NAMALWA (cell line): ENCODE measurements around the gene RSAD2.
"Not testable (repeated sequence)": the region's sequence is repeated elsewhere in the genome, so short reads cannot be mapped to it uniquely, and the experiment has no call there.

Experiments used
- DNase-seq: peaks from one replicate; pipeline ENCODE4 v3.0.0-alpha.2; 2015; ENCODE audit warnings: low spot score

RSAD2 gene

GRCh38 chr2:6927186-6927585 lies 49.6 kb downstream of the RSAD2 start:
- DNase-seq: no peak

- no peak for DNase-seq
Measured at GRCh38 chr2:6927753-6928152, 50.2 kb downstream of the RSAD2 start.

GRCh38 chr2:6928452-6928851 lies 50.9 kb downstream of the RSAD2 start:
- DNase-seq: no peak

- DNase-seq: no peak
Measured at GRCh38 chr2:6929196-6929819, 51.7 kb downstream of the RSAD2 start.

- DNase-seq: no peak
Measured at GRCh38 chr2:6930923-6931647, 53.5 kb downstream of the RSAD2 start.

- no peak for DNase-seq
Measured at GRCh38 chr2:6931753-6932152, 54.2 kb downstream of the RSAD2 start.

- DNase-seq: no peak
Measured at GRCh38 chr2:6932206-6932605, 54.6 kb downstream of the RSAD2 start.

- no peak for DNase-seq
Measured at GRCh38 chr2:6932828-6933227, 55.3 kb downstream of the RSAD2 start.

- no peak for DNase-seq
Measured at GRCh38 chr2:6933911-6934310, 56.3 kb downstream of the RSAD2 start.

- no peak for DNase-seq
Measured at GRCh38 chr2:6934345-6934744, 56.8 kb downstream of the RSAD2 start.

- no peak for DNase-seq
Measured at GRCh38 chr2:6934758-6935651, 57.4 kb downstream of the RSAD2 start.

- DNase-seq: not testable (repeated sequence)
Measured at GRCh38 chr2:6935652-6936020, 58.1 kb downstream of the RSAD2 start.

GRCh38 chr2:6937157-6937556 lies 59.6 kb downstream of the RSAD2 start:
- no peak for DNase-seq

- DNase-seq: no peak
Measured at GRCh38 chr2:6937582-6937981, 60.0 kb downstream of the RSAD2 start.

GRCh38 chr2:6939071-6939470 lies 61.5 kb downstream of the RSAD2 start:
- no peak for DNase-seq

GRCh38 chr2:6940820-6941219 lies 63.2 kb downstream of the RSAD2 start:
- DNase-seq: no peak

GRCh38 chr2:6941299-6942046 lies 63.9 kb downstream of the RSAD2 start:
- DNase-seq: no peak

- no peak for DNase-seq
Measured at GRCh38 chr2:6942848-6943247, 65.3 kb downstream of the RSAD2 start.

GRCh38 chr2:6943523-6943922 lies 65.9 kb downstream of the RSAD2 start:
- DNase-seq: no peak

GRCh38 chr2:6943971-6944370 lies 66.4 kb downstream of the RSAD2 start:
- no peak for DNase-seq

- DNase-seq: no peak
Measured at GRCh38 chr2:6944555-6944954, 67.0 kb downstream of the RSAD2 start.

GRCh38 chr2:6945087-6945813 lies 67.7 kb downstream of the RSAD2 start:
- no peak for DNase-seq
